PFSK-1 (cell line): ENCODE data around the gene SBF1.

Source experiments
- FOXP2 ChIP-seq: optimal IDR thresholded peaks from 2 replicates; pipeline ENCODE3; 2011; ENCODE audit warnings: borderline replicate concordance, control low read depth, inconsistent platforms; ENCODE audit not compliant: insufficient read depth; ENCODE audit errors: extremely low read length, extremely low read depth
- POLR2AphosphoS5 ChIP-seq: IDR thresholded peaks from 2 replicates; pipeline ENCODE4 v1.6.1; 2012; ENCODE audit warnings: low read depth, mild to moderate bottlenecking, control low read depth, low read length, moderate library complexity
- SIN3A ChIP-seq: IDR thresholded peaks from 2 replicates; pipeline ENCODE4 v1.6.1; 2012; ENCODE audit warnings: mild to moderate bottlenecking, low read length, moderate library complexity, borderline replicate concordance; ENCODE audit not compliant: insufficient read depth
- TAF1 ChIP-seq: IDR thresholded peaks from 2 replicates; pipeline ENCODE4 v1.6.1; 2012; ENCODE audit warnings: low read length, control low read depth, borderline replicate concordance; ENCODE audit not compliant: insufficient read depth
- TF ChIP-seq, protein P1 (sequence below), 2 experiments: IDR thresholded peaks; 2 replicates each; pipeline versions ENCODE4 v1.6.1 to v1.8.0; 2011 to 2012; ENCODE audit warnings: low read depth in 2 of 2, low read length in 2 of 2, control low read depth in 1 of 2, inconsistent platforms in 1 of 2, mild to moderate bottlenecking in 1 of 2, moderate library complexity in 1 of 2; ENCODE audit not compliant: insufficient read depth in 1 of 2

SBF1 gene

DNA sequence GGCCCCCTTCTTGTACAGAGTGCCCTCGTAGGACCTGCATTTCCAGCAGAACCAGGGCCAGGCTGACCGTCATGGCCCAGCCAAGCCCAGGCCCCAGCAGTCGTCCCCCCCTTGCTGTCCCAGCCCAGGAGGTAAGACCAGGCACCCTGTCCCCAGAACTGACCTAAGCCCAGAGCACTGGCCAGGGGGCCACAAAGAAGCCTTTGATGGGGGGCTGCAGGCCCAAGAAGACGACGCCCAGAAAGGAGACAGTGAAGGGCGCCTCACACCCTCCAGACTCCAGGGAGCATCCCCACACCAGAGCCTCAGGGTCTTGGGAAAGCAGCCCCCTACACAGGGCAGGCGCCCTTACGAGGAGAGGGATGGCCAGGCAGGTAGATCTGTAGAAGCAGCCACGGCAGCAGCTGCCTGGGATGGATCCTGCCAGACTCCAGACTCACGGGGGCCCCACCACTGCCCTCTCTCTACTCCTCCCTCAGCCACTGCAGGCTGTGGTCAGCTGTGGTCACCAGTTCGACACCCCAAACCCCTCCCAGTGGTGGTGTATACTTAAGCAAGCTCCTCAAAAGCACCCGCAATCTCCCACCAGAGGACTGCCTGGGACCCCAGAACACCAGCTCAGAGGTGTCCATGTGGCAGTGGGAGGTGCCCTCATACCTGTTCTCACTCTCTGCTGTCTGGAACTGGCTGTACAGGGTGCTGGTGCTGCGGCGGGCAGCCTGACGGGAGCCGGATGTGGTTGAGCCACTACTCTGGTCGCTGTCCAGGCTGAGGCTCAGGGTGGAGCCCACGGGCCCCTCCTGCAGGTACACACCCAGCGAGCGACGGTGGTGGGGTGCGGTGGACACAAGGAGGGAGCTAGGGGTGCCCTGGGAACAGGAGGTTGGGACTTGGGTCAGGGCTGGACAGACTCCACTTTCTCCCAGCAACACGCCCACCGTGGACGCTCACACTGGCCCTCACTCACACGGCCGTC, 27.0 kb downstream of the SBF1 start:
- TF ChIP-seq POLR2AphosphoS5 (no peak), SIN3A (no peak), TAF1 (no peak), FOXP2 (no peak)
- TF ChIP-seq, protein P1, sequence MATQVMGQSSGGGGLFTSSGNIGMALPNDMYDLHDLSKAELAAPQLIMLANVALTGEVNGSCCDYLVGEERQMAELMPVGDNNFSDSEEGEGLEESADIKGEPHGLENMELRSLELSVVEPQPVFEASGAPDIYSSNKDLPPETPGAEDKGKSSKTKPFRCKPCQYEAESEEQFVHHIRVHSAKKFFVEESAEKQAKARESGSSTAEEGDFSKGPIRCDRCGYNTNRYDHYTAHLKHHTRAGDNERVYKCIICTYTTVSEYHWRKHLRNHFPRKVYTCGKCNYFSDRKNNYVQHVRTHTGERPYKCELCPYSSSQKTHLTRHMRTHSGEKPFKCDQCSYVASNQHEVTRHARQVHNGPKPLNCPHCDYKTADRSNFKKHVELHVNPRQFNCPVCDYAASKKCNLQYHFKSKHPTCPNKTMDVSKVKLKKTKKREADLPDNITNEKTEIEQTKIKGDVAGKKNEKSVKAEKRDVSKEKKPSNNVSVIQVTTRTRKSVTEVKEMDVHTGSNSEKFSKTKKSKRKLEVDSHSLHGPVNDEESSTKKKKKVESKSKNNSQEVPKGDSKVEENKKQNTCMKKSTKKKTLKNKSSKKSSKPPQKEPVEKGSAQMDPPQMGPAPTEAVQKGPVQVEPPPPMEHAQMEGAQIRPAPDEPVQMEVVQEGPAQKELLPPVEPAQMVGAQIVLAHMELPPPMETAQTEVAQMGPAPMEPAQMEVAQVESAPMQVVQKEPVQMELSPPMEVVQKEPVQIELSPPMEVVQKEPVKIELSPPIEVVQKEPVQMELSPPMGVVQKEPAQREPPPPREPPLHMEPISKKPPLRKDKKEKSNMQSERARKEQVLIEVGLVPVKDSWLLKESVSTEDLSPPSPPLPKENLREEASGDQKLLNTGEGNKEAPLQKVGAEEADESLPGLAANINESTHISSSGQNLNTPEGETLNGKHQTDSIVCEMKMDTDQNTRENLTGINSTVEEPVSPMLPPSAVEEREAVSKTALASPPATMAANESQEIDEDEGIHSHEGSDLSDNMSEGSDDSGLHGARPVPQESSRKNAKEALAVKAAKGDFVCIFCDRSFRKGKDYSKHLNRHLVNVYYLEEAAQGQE (IDR thresholded peaks at IDR 0.05; ENCODE audit: insufficient read depth in 1 of 2, low read depth in 2 of 2, low read length in 2 of 2), result no peak

DNA sequence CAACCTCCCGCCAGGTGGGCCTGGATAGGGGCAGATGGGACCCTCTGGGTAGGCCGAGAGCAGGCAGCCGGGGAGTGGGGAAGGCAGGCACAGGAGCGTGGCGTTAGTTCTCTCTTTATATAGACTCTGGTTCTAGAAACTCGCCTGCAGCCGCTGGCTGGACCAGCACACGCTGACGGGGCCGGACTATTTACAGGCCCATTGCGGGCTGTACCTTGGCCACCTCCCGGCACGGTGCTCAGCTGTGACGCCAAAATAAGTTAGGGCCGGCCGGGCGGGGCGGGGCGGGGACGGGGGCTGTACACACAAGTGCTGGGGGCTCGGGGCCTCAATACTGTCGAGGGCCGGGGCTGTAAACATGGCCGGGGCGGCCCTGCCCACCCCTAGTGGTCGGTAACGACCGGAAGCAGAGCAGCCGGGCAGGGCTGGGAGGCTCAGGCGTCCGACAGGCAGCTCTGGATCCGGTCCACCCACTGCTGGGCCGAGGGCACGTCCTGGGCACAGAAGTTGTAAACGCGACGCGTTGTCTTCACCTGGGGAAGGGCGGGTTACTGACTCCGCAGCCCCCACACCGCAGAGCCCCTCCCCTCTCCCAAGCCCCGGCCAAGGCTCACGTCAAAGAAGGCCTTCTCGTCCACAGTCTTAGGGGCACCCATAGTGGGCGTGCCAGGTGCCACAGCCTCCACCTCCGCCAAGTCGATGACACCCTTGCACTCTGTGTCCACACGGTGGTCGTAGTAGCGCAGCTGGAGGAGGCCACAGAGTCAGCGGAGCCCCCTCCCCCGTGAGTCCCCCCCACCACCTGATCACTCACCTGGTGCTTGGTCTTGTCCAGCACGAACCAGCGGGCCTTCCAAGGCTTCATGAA, 27.9 kb downstream of the SBF1 start:
- TF ChIP-seq, protein P1 (IDR thresholded peaks at IDR 0.05; ENCODE audit: insufficient read depth in 1 of 2, low read depth in 2 of 2, low read length in 2 of 2), result no peak
- TF ChIP-seq TAF1, result no peak
- no peak for TF ChIP-seq FOXP2
- TF ChIP-seq POLR2AphosphoS5, result no peak

DNA sequence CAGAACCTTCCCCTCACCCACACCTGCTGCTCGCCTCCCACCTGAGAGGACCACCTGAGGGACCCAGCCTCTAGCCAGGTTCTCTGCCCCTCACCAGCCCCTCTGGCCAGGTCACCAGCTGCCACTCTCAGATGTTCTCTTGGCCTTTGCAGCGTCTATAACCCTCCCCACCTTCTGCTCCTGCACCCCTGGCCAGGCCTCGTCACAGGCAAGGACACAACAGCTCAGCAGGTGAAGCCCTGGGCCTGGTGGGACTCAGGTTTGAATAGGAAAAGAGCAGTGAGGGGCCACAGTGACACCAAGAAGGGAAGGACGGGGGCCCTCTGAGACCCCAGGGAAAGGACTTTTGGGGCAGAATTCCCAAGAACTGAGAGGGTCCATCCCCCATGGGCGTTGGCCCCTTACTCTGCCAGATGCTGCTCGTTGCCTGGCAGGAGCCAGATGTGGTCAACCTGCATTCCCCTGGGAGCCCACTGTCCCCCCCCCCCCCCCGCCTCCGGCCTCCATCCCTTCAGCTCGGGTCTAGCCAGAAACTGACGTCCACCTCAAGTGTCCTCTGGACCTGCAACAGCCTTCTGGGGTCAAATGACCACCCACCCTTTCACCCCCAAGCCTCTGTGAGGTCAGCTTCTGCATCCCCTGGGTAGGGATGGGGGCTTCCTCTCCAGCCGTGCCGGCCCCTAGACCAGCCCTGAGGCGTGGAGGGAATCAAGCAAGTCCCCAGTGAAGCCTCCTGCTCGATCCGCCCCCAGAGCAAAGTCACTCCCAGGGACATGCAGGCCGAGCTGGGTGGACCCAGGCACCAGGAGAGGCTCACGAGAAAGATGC, 28.7 kb downstream of the SBF1 start:
- TF ChIP-seq POLR2AphosphoS5, result no peak
- no peak for TF ChIP-seq TAF1
- TF ChIP-seq FOXP2, result no peak
- no peak for TF ChIP-seq SIN3A
- TF ChIP-seq, protein P1 (IDR thresholded peaks at IDR 0.05; ENCODE audit: insufficient read depth in 1 of 2, low read depth in 2 of 2, low read length in 2 of 2), result no peak

DNA sequence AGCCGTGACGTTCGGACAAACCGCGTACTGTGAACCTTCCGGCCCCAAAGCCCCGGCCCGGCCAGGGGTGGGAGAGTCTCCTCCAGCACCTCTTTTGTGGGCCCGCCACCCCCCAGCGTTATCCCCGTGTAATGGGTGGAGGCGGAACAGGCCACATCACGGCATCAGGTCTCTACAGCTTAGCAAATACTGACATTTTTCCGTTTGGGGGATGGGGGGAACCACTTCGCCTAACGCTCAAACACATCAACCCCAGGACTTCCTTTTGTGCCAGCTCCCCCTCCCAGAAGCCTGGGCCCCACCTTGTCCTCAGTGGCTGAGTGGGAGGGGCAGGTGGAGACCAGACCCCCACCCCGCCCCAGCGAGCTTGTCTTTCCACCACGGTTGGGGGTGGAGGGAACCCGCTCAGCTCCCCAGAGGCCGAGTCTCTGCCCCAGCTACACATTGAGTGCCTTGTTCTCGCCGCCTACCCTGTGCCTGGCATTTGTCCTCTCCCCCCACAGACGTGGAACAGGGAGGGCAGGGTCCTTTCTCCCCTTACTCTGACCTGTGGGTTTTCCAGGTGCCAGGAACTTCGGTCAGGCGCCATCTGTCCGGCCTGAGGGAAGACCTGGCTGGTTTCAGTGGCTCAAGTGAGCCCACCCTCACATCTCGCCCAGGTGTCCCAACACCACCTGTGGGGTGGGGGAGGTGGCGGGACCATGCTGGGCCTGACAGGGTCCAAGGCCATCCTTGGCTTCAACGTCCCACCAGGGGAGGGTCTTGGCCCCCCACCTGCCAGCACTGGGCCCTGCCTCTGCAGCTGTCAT, 29.6 kb downstream of the SBF1 start:
- TF ChIP-seq SIN3A (no peak), POLR2AphosphoS5 (peak; percentile 52; the same call in 1 of the 2 replicates)
